SW480 (cell line): Measurements from ENCODE around the gene GNB1L.

Source experiments
- DNase-seq: peaks from one replicate; pipeline ENCODE4 v3.0.0-alpha.2; 2016; ENCODE audit warnings: low spot score

GNB1L gene

GRCh38 chr22:19875531-19876313 lies 21.0 kb upstream of the GNB1L start:
- DNase-seq: no peak

- no peak for DNase-seq
Measured at GRCh38 chr22:19875061-19875530, 20.4 kb upstream of the GNB1L start.

- DNase-seq: peak; percentile 41
Measured at GRCh38 chr22:19874307-19875060, 19.8 kb upstream of the GNB1L start.

- no peak for DNase-seq
Measured at GRCh38 chr22:19873960-19874306, 19.3 kb upstream of the GNB1L start.

- no peak for DNase-seq
Measured at GRCh38 chr22:19873138-19873959, 18.7 kb upstream of the GNB1L start.

- DNase-seq: no peak
Measured at GRCh38 chr22:19872779-19873137, 18.1 kb upstream of the GNB1L start.

- no peak for DNase-seq
Measured at GRCh38 chr22:19871845-19872778, 17.4 kb upstream of the GNB1L start.

- DNase-seq: no peak
Measured at GRCh38 chr22:19871023-19871844, 16.6 kb upstream of the GNB1L start.

GRCh38 chr22:19870153-19871022 lies 15.7 kb upstream of the GNB1L start:
- DNase-seq: no peak

GRCh38 chr22:19869497-19870152 lies 15.0 kb upstream of the GNB1L start:
- DNase-seq: no peak

GRCh38 chr22:19868773-19869471 lies 14.2 kb upstream of the GNB1L start:
- DNase-seq: peak; percentile 78

GRCh38 chr22:19868333-19868732 lies 13.7 kb upstream of the GNB1L start:
- DNase-seq: no peak

- DNase-seq: no peak
Measured at GRCh38 chr22:19867617-19868016, 12.9 kb upstream of the GNB1L start.

GRCh38 chr22:19866665-19867009 lies 12.0 kb upstream of the GNB1L start:
- no peak for DNase-seq

GRCh38 chr22:19865141-19865829 lies 10.6 kb upstream of the GNB1L start:
- DNase-seq: no peak

- DNase-seq: no peak
Measured at GRCh38 chr22:19864538-19865106, 9.9 kb upstream of the GNB1L start.

GRCh38 chr22:19863571-19863970 lies 8.9 kb upstream of the GNB1L start:
- DNase-seq: no peak
